OCI-LY7 (cell line): ENCODE data around the gene LYSMD4. TPM values are rescaled to one million over a fixed set of nuclear protein-coding genes. Genes with fewer than 3 reads are reported as not detected.

Source experiments
- BruUV-seq: library from RNA; stranded (reverse); fragments of 400-500 nt; replicated peaks from 2 replicates; lab custom pipeline; 2021; lab: Mats Ljungman, UMichigan
- CTCF ChIA-PET: fragments of 300-600 bp; sonication (Branson Sonifier 250); formaldehyde crosslinking; loops from one replicate; lab custom pipeline; 2022; ENCODE audit warnings: antibody characterized with exemption; ENCODE audit not compliant: unreplicated experiment; lab: Charles Lee
- POLR2A ChIA-PET: fragments of 300-600 bp; sonication (Branson Sonifier 250); formaldehyde crosslinking; loops from one replicate; lab custom pipeline; 2022; ENCODE audit warnings: antibody characterized with exemption; lab: Charles Lee
- DNase-seq: peaks from one replicate; pipeline ENCODE4 v3.0.0-alpha.2; 2015; ENCODE audit warnings: low spot score
- H2AFZ ChIP-seq: fragments of 200-600 bp; sonication (generic), shearing (Covaris generic); 2 replicates; pipeline ENCODE4 v1.6.1; 2014; ENCODE audit warnings: mild to moderate bottlenecking, antibody characterized with exemption, low read length, moderate library complexity
- H3K27ac ChIP-seq: fragments of 200-600 bp; sonication (generic); 2 replicates; pipeline ENCODE4 v1.5.1; 2014; ENCODE audit warnings: mixed run types, low read depth, mild to moderate bottlenecking, moderate library complexity, low read length, inconsistent platforms; ENCODE audit not compliant: poor library complexity, severe bottlenecking
- H3K36me3 ChIP-seq: fragments of 200-600 bp; sonication (generic); 2 replicates; pipeline ENCODE4 v1.6.1; 2014; ENCODE audit warnings: mild to moderate bottlenecking, antibody characterized with exemption, low read length, moderate library complexity, mixed read lengths; ENCODE audit not compliant: insufficient read depth
- H3K4me1 ChIP-seq: fragments of 200-600 bp; sonication (generic); 2 replicates; pipeline ENCODE4 v1.5.1; 2014; ENCODE audit warnings: mild to moderate bottlenecking, low read length; ENCODE audit not compliant: insufficient read depth, poor library complexity, severe bottlenecking
- H3K4me2 ChIP-seq: fragments of 200-600 bp; sonication (generic); 2 replicates; pipeline ENCODE4 v1.6.1; 2014; ENCODE audit warnings: mild to moderate bottlenecking, low read length
- H3K4me3 ChIP-seq: fragments of 200-600 bp; sonication (generic); 2 replicates; pipeline ENCODE4 v1.5.1; 2014; ENCODE audit warnings: mild to moderate bottlenecking, low read depth, low read length; ENCODE audit not compliant: poor library complexity, severe bottlenecking
- H3K79me2 ChIP-seq: fragments of 200-600 bp; sonication (generic); 2 replicates; pipeline ENCODE4 v1.6.1; 2016; ENCODE audit warnings: low read depth, mild to moderate bottlenecking, low read length, moderate library complexity, mixed read lengths; ENCODE audit not compliant: insufficient read depth
- H3K9me2 ChIP-seq: fragments of 200-600 bp; sonication (generic); 2 replicates; pipeline ENCODE4 v1.6.1; 2016; ENCODE audit warnings: mild to moderate bottlenecking, low read length, mixed read lengths; ENCODE audit not compliant: insufficient read depth
- H3K9me3 ChIP-seq: fragments of 200-600 bp; sonication (generic); 2 replicates; pipeline ENCODE4 v1.6.1; 2014; ENCODE audit warnings: mild to moderate bottlenecking, mixed run types, low read length, mixed read lengths
- H4K20me1 ChIP-seq: fragments of 200-600 bp; sonication (generic); 2 replicates; pipeline ENCODE4 v1.6.1; 2014; ENCODE audit warnings: mild to moderate bottlenecking, antibody characterized with exemption, low read length, moderate library complexity, mixed read lengths; ENCODE audit not compliant: insufficient read depth
- CTCF ChIP-seq: fragments of 200-600 bp; sonication (generic); conservative IDR thresholded peaks from 2 replicates; pipeline ENCODE4 v1.5.1; 2014; ENCODE audit warnings: mild to moderate bottlenecking, antibody characterized with exemption, low read length, moderate library complexity, mixed read lengths
- EZH2phosphoT487 ChIP-seq: fragments of 200-600 bp; sonication (generic); IDR thresholded peaks from 2 replicates; pipeline ENCODE4 v1.6.1; 2018; ENCODE audit warnings: low read depth, borderline replicate concordance, mild to moderate bottlenecking, mixed run types, antibody characterized with exemption, low read length, moderate library complexity, mixed read lengths
- intact Hi-C: fragments of 100-400 bp; cut with micrococcal nuclease; formaldehyde crosslinking; loops from one replicate; pipeline ENCODE4 v1.10.0; 2022; ENCODE audit not compliant: unreplicated experiment
- total RNA-seq, 2 experiments: library from RNA; depleted of rRNA in 1 of 2; stranded (reverse); fragments of >200 nt in 1 of 2; shearing (Covaris generic) in 1 of 2; gene quantifications; 2 replicates each; pipeline ENCODE4 v1.2.3, GENCODE V29; 2014 to 2022

The LYSMD4 gene
- total RNA-seq, 2 experiments from 2014 or later, result 6.5 to 7.7 TPM

GRCh38 chr15:99741835-99742234, 8.6 kb upstream of the LYSMD4 start:
- Histone ChIP-seq H3K4me2 (no peak overlapping the region), H3K9me3 (no peaks in the 10 kb centered on the region), H2AFZ (no peak overlapping the region), H3K36me3 (no peaks in the 10 kb centered on the region), H4K20me1 (no peaks in the 10 kb centered on the region), H3K4me3 (no peak overlapping the region), H3K9me2 (no peaks in the 10 kb centered on the region), H3K27ac (no peak overlapping the region), H3K79me2 (no peaks in the 10 kb centered on the region), H3K4me1 (no peaks in the 10 kb centered on the region)
- intact Hi-C loops, result no loop called here
- TF ChIP-seq CTCF, result no peak
- TF ChIP-seq EZH2phosphoT487, result no peak
- BruUV-seq, result no TSS peak
- no peak for DNase-seq
- ChIA-PET CTCF (no interaction called here), POLR2A (no interaction called here)

- Histone ChIP-seq H3K4me1 (peaks cover 3% of the 10 kb centered on the region), H4K20me1 (no peaks in the 10 kb centered on the region), H3K79me2 (no peaks in the 10 kb centered on the region), H2AFZ (no peak overlapping the region), H3K9me2 (no peaks in the 10 kb centered on the region), H3K9me3 (no peaks in the 10 kb centered on the region), H3K36me3 (no peaks in the 10 kb centered on the region), H3K4me3 (no peak overlapping the region), H3K4me2 (no peak overlapping the region), H3K27ac (no peak overlapping the region)
- TF ChIP-seq EZH2phosphoT487, result no peak
- no peak for TF ChIP-seq CTCF
- CTCF ChIA-PET, result no interaction called here
- POLR2A ChIA-PET, result no interaction called here
- DNase-seq, result no peak
- intact Hi-C loops, result no loop called here
- BruUV-seq, result no TSS peak
These were observed 5.0 kb upstream of the LYSMD4 start for GRCh38 chr15:99738021-99738847.

GRCh38 chr15:99736702-99737101, 3.5 kb upstream of the LYSMD4 start:
- no peaks in the 10 kb centered on the region for H3K36me3 ChIP-seq
- intact Hi-C loops, result no loop called here
- H2AFZ ChIP-seq, result no peak overlapping the region
- H3K9me2 ChIP-seq, result no peaks in the 10 kb centered on the region
- no TSS peak for BruUV-seq
- no peak for DNase-seq
- H3K4me2 ChIP-seq, result no peak overlapping the region
- no peak overlapping the region for H3K4me3 ChIP-seq
- CTCF ChIA-PET, result no interaction called here
- H4K20me1 ChIP-seq, result no peaks in the 10 kb centered on the region
- no peak for TF ChIP-seq CTCF
- no peak for TF ChIP-seq EZH2phosphoT487
- H3K4me1 ChIP-seq, result peaks cover 3% of the 10 kb centered on the region
- POLR2A ChIA-PET, result no interaction called here
- H3K9me3 ChIP-seq, result no peaks in the 10 kb centered on the region
- no peaks in the 10 kb centered on the region for H3K79me2 ChIP-seq
- no peak overlapping the region for H3K27ac ChIP-seq
